Activated naive CD4-positive, alpha-beta T cell treated with anti-CD3 and anti-CD28 coated beads, Interleukin-2, amount 50 U/mL, for 72 hours (primary cell): ENCODE data around the gene MID1. TPM values are rescaled to one million over a fixed set of nuclear protein-coding genes. Genes with fewer than 3 reads are reported as not detected.
"Not testable (repeated sequence)": the region's sequence is repeated elsewhere in the genome, so short reads cannot be mapped to it uniquely, and the experiment has no call there.

ENCODE experiments used
- ATAC-seq, 2 donors: fragments of 150-1000 bp; cut with Tn5 transposase; 2 replicates each; pipeline ENCODE4 v1.10.0; 2021; ENCODE audit warnings: mild to moderate bottlenecking in 2 of 2, moderate library complexity in 2 of 2
- DNase-seq, 2 donors: peaks; one replicate each; pipeline ENCODE4 v3.0.0; 2021 to 2022; ENCODE audit warnings: low spot score in 2 of 2
- H3K27ac Mint-ChIP-seq, 2 donors: one replicate each; pipeline ENCODE4 v1.8.0; 2022; ENCODE audit warnings: mild to moderate bottlenecking in 2 of 2, mixed read lengths in 2 of 2
- H3K36me3 Mint-ChIP-seq, 2 donors: one replicate each; pipeline ENCODE4 v1.8.0; 2022; ENCODE audit warnings: mixed read lengths in 2 of 2
- H3K9me3 Mint-ChIP-seq, 2 donors: one replicate each; pipeline ENCODE4 v1.8.0; 2022; ENCODE audit warnings: mixed read lengths in 2 of 2
- total RNA-seq, 2 donors: library from RNA; stranded (reverse); gene quantifications; one replicate each; pipeline ENCODE4 v1.2.3, GENCODE V29; 2022

Gene MID1
- total RNA-seq, 2 donors from 2014 or later: 0.91 to 2.7 TPM

DNA sequence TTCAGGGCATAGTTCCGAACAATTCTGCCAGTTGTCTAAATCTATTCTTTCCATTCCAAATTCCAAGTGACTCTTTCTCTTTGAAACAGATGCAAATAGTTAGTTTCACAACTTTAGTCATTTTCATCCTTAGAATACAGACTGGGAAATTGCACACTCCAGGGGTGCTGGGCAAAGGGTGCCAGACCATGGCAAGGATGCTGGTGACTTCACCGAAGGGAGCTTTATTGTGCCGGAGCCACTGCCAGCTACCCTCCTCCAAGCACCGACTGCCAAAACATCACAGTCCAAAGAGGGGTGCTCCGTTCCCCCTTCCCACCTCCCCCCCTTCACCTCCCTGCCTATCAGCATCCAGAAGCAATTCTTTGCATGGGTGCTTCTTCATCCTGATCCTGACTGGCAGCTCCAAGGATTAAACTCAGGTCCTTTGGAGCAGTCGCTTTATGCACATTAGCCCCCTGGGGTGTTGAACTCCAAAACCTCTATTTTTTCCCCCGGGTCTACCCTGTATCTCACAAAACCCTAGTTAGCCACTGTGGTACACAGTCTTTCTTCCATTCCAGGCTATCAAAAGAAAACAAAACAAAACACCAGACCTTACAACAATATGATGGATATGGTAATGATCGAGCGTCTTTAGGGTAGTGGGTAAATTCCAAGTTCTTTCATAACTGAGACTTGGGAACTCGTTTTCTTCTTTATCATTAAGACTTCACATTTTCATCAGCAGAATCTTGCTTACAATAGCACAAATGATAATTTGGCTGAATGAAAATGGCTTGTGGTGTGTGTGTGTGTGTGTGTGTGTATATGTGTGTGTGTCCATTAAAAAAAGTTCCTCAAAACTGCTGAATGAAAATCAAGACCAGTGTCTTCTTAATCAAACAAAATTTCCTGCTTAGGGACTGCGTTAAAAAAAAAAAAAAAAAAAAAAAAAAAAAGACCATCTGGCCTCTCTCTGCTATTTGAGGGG lies 28.7 kb downstream of the MID1 start:
- no peak for ATAC-seq
- H3K9me3 Mint-ChIP-seq: no peaks in the 10 kb centered on the region
- DNase-seq: no peak
- H3K36me3 Mint-ChIP-seq: no peaks in the 10 kb centered on the region
- no peak overlapping the region for H3K27ac Mint-ChIP-seq

DNA sequence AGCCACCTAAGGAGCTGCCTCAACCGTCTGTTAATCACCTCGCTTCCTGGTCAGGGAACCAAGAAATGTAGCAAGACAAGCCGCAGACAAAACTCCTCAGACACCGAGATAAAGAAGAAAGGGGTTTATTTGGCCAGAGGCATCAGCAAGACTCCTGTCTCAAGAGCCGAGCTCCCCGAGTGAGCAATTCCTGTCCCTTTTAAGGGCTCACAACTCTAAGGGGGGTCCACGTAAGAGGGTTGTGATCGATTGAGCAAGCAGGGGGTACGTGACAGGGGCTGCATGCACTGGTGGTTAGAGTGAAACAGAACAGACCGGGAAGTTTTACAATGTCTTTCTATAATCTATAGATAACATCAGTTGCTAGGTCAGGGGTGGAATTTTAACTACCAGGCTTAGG lies 30.6 kb downstream of the MID1 start:
- H3K27ac Mint-ChIP-seq, ATAC-seq, H3K36me3 Mint-ChIP-seq, H3K9me3 Mint-ChIP-seq, DNase-seq: not testable (repeated sequence)

DNA sequence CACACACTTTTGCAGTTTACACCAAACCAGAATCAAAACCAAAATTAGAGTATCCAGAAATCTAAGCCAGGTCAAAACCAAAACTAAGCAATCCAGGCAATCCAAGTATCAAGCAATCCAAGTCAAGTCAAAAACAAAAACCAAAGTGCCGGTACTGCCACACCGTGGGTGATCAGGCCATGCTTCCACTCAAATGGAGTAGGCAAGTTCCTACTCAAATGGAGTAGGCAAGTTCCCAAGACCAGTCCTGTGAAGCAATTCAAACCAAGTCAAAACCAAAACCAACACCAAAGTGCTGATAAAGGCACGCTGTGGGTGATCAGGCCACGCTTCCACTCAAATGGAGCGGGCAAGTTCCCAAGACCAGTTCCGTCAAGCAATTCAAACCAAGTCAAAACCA lies 31.3 kb downstream of the MID1 start:
- Mint-ChIP-seq H3K9me3 (peaks cover 4 to 5% of the 10 kb centered on the region in 2 donors), H3K27ac (no peak overlapping the region), H3K36me3 (peaks cover 0 to 10% of the 10 kb centered on the region in 2 donors)
- DNase-seq (no peak), ATAC-seq (no peak)

DNA sequence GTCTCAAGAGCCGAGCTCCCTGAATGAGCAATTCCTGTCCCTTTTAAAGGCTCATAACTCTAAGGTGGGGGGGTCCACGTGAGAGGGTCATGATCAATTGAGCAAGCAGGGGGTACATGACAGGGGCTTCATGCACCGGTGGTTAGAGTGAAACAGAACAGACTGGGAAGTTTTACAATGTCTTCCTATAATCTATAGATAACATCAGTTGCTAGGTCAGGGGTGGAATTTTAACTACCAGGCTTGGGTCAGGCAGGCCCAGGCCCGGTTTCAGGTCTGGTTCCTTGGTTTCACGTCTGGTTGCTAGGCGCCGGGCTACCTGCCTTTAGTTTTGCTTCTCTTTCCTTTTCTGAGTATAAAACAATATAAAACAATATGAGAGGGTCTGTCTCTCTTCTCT lies 35.5 kb downstream of the MID1 start:
- H3K27ac Mint-ChIP-seq, H3K9me3 Mint-ChIP-seq, ATAC-seq, DNase-seq: not testable (repeated sequence)
- peaks cover 0 to 12% of the 10 kb centered on the region in 2 donors for H3K36me3 Mint-ChIP-seq

DNA sequence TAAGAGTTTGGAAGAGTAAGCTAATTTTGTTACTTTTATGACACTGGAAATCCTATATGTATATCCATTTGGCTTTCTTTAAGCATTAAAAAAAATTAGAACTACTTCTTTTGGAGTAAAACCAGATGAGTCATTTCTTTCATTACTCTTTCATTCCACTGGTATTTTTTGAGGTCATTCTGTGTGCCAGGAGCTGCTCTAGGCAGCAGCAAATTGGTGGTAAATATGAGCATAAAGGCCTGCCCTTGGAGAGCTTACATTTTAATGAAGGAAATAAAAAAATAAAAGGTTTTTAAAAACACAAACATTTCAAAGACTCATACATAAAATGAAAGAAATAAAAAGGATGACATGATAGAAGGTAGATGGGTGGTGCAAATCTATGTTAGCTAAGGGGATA lies 37.4 kb downstream of the MID1 start:
- ATAC-seq (no peak), DNase-seq (no peak)
- peaks cover 0 to 12% of the 10 kb centered on the region in 2 donors for H3K36me3 Mint-ChIP-seq
- no peak overlapping the region for H3K27ac Mint-ChIP-seq
- H3K9me3 Mint-ChIP-seq: peaks cover 4 to 6% of the 10 kb centered on the region in 2 donors

DNA sequence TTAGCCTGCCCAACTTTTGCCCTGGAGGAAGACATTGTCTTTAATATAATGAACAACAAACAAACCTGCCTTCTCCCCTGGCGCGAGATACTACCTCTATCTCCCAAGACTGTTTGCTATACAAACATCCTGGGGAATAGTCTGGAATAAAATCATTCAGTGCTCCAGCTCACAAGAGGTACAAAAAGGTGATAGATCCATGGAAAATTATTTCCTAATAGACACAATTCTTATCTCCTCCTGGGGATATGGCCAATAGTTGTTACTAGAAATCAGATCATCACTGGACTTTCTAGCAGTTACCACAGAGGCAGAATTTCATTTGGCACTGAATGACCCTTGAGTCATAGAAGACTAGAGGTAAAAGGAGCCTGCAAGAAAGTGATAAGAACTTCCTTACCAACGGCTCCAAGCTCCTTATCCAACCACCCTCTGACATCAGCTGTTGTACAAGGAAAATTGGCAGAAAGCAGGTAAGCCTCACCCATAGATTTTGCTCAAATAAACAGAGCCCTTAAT lies 38.1 kb downstream of the MID1 start:
- no peak for ATAC-seq
- peaks cover 0 to 12% of the 10 kb centered on the region in 2 donors for H3K36me3 Mint-ChIP-seq
- DNase-seq: no peak
- H3K9me3 Mint-ChIP-seq: peaks cover 4 to 6% of the 10 kb centered on the region in 2 donors
- H3K27ac Mint-ChIP-seq: no peak overlapping the region

DNA sequence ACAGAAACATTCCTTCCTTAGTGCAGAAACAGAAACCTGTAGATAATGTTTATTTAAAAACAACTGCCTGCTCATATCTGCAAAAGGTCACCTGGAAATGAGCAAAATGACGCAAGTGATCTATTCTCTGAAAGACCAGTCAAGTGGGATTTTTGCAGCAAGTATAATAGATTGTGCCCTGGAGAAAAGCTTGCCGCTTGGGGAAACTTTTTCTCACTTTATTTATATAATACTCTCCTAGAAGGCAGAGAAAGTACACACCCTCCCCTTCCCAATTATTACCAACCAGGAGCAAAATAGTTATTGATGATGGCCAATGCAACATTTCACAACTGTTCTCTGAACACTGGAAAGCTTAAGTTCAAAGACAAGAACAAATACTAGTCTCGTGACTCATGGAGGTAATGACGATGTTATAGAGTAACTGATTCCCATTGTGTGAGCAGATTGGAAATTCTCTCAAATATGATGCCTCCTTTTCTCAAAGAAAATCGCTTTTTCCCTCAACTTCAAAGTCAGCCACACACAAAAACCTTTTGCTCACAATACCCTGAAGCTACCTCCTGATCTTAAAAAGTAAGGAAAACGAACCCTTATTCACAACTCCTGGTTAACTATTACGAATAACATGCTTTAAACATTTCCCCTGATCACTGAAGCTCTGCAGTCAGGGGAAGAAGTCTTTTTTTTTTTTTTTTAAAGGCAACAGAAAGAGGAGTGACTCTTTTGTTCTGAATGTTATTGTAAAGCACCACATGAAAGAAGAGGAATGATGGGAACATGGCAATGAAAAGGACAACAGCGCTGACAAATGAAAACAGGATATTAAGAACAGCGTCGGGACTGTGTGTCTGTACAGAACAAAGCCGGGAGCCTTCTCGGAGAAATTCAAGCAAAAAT lies 41.0 kb downstream of the MID1 start:
- Mint-ChIP-seq H3K9me3 (peaks cover 3 to 4% of the 10 kb centered on the region in 2 donors), H3K27ac (no peak overlapping the region), H3K36me3 (peaks cover 0 to 5% of the 10 kb centered on the region in 2 donors)
- DNase-seq: no peak
- ATAC-seq: no peak

DNA sequence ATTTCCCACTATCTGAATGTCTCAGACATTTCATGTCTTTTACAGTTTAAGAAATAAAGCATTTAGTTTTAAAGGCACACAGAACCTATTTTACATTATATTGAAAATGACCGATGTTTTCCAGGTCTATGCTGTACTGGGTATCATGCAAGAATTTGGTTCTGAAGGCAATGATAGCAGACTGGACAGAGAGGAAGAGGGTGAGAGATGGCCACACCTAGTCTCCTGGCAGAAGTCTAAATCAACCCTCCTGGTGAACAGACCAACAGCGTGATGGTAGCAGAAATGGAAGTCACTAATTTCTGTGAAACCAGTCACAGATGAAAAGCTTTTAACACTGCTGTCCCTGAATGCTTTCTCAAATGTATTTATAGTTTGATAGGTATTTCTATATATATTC lies 41.9 kb downstream of the MID1 start:
- DNase-seq: no peak
- Mint-ChIP-seq H3K9me3 (no peaks in the 10 kb centered on the region), H3K27ac (no peak overlapping the region), H3K36me3 (no peaks in the 10 kb centered on the region)
- ATAC-seq: no peak

DNA sequence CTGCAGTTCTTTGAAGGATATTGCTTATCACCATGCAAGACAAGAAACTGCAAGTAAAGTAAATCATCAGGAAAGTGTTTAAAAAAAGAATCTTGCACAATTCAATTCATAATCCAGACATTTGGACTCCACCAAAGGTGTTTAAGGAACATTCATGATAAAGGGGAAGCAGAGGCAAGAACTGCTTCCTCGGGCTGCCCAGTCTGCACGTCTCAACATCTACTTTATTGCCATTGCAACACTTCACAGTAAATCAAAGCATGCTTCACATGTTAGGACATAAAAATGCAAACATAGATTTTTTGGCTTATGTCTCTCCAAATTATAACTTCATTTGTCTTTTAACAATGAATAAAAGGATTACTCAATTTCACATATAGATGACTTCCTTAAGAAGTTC lies 42.5 kb downstream of the MID1 start:
- DNase-seq (no peak), ATAC-seq (no peak)
- no peaks in the 10 kb centered on the region for H3K9me3 Mint-ChIP-seq
- H3K27ac Mint-ChIP-seq: no peak overlapping the region
- no peaks in the 10 kb centered on the region for H3K36me3 Mint-ChIP-seq

DNA sequence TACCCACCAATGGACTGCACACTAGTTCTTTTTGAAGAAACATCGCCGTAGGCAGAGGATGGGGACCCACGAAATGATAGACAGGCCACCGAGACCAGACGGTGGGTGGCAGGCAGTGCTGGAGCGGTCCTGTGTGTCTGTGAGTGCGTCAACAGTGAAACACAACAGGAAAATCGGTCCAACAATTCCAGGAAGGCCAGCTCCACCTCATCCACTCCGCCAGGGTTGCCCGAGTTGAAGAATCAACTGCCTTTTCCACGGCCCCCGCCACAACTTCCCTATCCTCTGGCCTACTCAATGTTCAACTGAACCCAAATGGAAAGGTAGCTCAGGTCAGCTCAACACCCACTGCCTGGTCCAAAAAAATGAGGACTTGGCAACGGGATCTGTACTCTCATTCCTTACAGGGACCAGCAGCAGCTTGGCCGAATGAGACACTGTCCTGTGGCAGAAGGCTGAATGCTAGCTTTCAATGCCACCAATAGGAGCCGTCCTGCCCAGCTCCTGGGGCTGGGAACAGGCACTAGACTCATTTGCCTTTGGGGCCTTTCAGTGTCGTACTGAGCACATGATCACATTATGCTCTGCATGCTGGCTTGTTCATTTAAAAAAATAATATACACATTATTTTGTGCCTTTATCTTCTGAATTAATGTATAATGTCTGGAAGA lies 43.5 kb downstream of the MID1 start:
- ATAC-seq: no peak
- H3K36me3 Mint-ChIP-seq: no peaks in the 10 kb centered on the region
- H3K9me3 Mint-ChIP-seq: no peaks in the 10 kb centered on the region
- DNase-seq: no peak
- no peak overlapping the region for H3K27ac Mint-ChIP-seq

DNA sequence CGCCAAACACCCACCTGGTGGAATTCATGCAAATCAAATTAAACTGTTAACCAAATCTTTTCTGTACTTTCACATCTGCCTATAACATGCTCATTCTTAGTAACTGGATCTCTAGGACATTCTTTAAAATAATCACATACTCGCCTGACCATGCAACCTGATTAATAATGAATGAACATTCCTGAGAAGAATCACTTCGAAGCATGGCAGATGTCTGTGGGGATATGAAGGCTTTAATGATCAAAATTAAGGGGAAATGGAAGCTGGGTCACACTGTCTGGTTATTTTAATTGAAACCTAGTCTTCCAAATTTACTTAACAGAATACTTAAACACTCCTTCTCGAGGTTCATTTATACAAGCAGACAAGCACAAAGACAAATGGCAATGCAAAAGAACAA lies 44.2 kb downstream of the MID1 start:
- H3K27ac Mint-ChIP-seq: no peak overlapping the region
- no peaks in the 10 kb centered on the region for H3K9me3 Mint-ChIP-seq
- ATAC-seq: no peak
- no peak for DNase-seq
- H3K36me3 Mint-ChIP-seq: no peaks in the 10 kb centered on the region

DNA sequence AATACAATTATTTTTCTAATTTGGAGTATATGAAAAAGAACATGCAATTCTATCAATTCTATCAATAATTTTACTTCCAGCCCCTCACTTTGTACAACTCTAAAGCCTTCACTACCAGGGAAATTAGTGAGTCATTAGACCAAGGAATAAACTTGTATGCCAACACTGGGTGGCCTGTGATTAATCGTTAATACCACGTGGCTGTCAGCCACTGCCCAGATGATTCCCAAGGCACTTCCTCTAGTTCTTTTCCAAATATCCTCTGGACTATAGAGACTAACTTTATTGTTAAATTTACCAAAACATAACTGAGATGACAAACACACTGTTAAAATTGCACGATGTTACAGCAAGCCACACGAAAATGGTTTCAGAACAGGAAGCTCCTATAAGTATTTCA lies 45.7 kb downstream of the MID1 start:
- Mint-ChIP-seq H3K27ac (no peak overlapping the region), H3K9me3 (no peaks in the 10 kb centered on the region), H3K36me3 (no peaks in the 10 kb centered on the region)
- DNase-seq (no peak), ATAC-seq (no peak)

DNA sequence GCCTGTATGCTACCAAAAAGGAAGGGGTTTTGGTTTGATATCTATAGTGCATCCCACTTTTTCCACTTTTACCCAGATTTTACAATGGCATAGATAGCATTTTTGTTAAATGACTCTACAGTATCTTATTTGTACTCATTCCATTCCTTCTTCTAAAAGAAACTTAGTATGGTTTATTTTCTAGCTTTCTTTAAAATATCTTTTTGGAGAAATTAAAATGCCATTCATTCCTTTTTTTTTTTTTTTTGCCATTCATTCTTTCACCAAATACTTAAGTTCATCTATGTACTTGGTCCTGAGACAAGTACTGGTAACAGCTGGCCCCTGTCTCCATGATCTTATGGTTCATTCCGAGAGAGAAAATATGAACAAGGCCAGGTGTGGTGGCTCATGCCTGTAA lies 49.1 kb downstream of the MID1 start:
- DNase-seq: no peak
- Mint-ChIP-seq H3K27ac (no peak overlapping the region), H3K36me3 (no peaks in the 10 kb centered on the region), H3K9me3 (peaks cover 0 to 3% of the 10 kb centered on the region in 2 donors)
- no peak for ATAC-seq

DNA sequence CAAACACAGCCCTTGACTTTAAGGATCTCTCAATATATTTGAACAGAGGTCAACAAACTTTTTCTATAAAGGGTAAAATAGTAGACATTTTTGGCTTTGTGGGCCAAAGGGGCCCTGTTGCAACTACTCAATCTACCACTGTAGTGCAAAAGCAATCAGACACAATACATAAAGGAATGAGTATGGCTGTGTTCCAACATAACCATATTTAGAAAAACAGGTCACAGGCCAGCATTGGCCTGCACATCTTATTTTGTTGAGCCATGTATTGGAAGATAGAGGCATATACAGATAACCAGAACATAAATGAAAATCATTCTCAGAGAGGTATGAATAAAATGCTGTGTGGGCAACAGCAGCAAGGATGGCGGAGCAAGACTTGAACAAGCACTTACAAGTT lies 49.8 kb downstream of the MID1 start:
- ATAC-seq (no peak), DNase-seq (no peak)
- Mint-ChIP-seq H3K9me3 (peaks cover 0 to 4% of the 10 kb centered on the region in 2 donors), H3K36me3 (no peaks in the 10 kb centered on the region), H3K27ac (no peak overlapping the region)

DNA sequence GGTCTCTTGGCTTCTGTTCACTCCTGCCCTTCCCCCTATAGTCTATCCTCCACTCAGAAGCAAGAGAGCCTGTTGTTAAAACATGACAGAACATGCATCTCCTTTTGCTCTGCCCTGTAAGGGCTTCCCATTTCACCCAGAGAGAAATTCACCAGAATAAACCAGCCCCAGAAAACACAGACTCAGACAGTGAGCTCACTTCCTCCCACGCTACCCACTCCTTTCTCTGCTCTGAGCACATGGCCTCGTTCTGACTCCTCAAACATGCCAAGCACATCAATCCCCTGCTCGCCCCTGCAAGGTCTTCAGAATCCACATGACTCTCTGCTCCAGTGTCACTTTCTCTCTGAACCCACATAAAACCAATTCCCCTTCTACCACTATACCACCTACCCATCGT lies 50.4 kb downstream of the MID1 start:
- Mint-ChIP-seq H3K27ac (no peak overlapping the region), H3K36me3 (no peaks in the 10 kb centered on the region), H3K9me3 (peaks cover 0 to 4% of the 10 kb centered on the region in 2 donors)
- no peak for DNase-seq
- no peak for ATAC-seq

DNA sequence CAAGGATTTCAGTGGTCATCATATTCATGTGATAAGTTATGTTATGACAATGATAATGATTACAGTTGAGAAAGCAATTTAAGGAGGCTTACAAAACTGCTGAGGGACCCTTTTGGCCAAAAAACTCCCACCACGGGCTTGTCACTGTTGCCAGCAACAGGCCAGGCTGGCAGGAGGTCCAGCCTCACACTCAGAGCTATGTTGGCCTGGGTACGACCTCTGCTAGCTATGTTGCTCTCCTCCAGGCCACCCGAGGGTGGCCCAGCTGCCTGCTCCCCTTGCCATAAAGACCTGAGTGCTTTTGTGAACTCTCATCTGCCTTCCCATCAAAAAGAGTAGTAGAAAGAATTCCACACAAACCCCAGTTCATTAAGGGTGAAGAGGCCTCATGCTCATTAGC lies 52.0 kb downstream of the MID1 start:
- H3K27ac Mint-ChIP-seq: no peak overlapping the region
- peaks cover 0 to 4% of the 10 kb centered on the region in 2 donors for H3K9me3 Mint-ChIP-seq
- DNase-seq (no peak), ATAC-seq (no peak)
- H3K36me3 Mint-ChIP-seq: no peaks in the 10 kb centered on the region
